Hepatocyte (in vitro differentiated cells): ENCODE results near the gene PRM2.

Source experiments
- CTCF ChIP-seq: fragments of 200-600 bp; sonication (generic); IDR thresholded peaks from 2 replicates; pipeline ENCODE4 v1.5.1; 2016; ENCODE audit warnings: antibody characterized with exemption, mild to moderate bottlenecking; ENCODE audit not compliant: poor library complexity
- EZH2 ChIP-seq: fragments of 200-600 bp; sonication (generic); IDR thresholded peaks from 2 replicates; pipeline ENCODE4 v1.6.1; 2016; ENCODE audit warnings: antibody characterized with exemption, mild to moderate bottlenecking, borderline replicate concordance

- TF ChIP-seq CTCF (no peak), EZH2 (no peak)
Measured at GRCh38 chr16:11302977-11303376, 26.7 kb upstream of the PRM2 start.
